Measurements from ENCODE around the gene TRIP11.

TRIP11 gene

DNA sequence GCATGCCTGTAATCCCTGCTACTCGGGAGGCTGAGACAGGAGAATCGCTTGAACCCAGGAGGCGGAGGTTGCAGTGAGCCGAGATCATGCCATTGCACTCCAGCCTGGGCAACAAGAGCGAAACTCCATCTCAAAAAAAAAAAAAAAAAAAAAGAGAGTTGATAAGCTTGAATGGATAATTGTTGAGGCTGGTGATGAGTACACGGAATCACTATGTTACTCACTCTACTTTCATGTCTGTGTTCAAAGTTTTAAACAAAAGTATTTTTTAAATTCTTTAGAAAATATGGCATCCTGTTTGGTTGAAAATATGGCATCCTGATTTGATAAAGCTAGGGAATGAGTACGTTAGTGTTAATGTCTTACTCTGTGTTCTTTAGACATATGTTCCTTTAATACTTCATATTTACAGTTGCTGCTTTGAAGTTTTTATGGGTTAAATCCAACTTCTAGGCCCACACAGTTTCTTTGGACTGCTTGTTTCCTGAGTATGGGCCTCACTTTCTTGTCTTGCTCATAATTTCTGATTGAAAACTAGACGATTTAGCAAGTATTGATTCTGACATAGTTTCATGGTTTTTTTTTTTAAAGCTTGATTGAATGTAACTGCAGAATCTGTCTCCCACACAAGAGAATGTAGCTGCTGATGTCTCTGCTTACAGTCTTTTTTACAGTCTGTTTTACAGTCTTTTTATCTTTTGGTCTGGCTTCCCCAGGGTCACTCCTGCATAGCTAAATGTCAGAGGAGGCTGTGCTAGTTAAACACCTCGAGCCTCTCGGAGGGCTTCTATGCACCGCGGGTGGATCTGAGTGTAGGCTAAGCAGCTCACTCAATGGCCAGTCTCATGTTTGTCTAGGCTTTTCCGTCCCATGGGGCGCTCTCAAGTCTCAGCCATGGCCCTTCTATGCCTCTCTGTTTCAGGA, 78.3 kb downstream of the TRIP11 start:
- TF ChIP-seq EGR1 (IDR thresholded peaks at IDR 0.05) (no peak), ZBTB7A (IDR thresholded peaks at IDR 0.05; ENCODE audit: low read depth) (no peak), TEAD4 (IDR thresholded peaks at IDR 0.05) (no peak), TAF1 (IDR thresholded peaks at IDR 0.05; ENCODE audit: low read depth) (no peak), EP300 (IDR thresholded peaks at IDR 0.05; ENCODE audit: borderline replicate concordance) (no peak), CEBPB (IDR thresholded peaks at IDR 0.05) (no peak), RAD21 (IDR thresholded peaks at IDR 0.05; ENCODE audit: low read depth) (no peak), NFIC (IDR thresholded peaks at IDR 0.05) (no peak), YY1 (IDR thresholded peaks at IDR 0.05; ENCODE audit: low read depth) (no peak)
- TF ChIP-seq, protein P1, sequence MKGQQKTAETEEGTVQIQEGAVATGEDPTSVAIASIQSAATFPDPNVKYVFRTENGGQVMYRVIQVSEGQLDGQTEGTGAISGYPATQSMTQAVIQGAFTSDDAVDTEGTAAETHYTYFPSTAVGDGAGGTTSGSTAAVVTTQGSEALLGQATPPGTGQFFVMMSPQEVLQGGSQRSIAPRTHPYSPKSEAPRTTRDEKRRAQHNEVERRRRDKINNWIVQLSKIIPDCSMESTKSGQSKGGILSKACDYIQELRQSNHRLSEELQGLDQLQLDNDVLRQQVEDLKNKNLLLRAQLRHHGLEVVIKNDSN (IDR thresholded peaks at IDR 0.05) = no peak
- TF ChIP-seq, protein P2, sequence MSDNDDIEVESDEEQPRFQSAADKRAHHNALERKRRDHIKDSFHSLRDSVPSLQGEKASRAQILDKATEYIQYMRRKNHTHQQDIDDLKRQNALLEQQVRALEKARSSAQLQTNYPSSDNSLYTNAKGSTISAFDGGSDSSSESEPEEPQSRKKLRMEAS (IDR thresholded peaks at IDR 0.05) = no peak
- TF ChIP-seq, protein P3, sequence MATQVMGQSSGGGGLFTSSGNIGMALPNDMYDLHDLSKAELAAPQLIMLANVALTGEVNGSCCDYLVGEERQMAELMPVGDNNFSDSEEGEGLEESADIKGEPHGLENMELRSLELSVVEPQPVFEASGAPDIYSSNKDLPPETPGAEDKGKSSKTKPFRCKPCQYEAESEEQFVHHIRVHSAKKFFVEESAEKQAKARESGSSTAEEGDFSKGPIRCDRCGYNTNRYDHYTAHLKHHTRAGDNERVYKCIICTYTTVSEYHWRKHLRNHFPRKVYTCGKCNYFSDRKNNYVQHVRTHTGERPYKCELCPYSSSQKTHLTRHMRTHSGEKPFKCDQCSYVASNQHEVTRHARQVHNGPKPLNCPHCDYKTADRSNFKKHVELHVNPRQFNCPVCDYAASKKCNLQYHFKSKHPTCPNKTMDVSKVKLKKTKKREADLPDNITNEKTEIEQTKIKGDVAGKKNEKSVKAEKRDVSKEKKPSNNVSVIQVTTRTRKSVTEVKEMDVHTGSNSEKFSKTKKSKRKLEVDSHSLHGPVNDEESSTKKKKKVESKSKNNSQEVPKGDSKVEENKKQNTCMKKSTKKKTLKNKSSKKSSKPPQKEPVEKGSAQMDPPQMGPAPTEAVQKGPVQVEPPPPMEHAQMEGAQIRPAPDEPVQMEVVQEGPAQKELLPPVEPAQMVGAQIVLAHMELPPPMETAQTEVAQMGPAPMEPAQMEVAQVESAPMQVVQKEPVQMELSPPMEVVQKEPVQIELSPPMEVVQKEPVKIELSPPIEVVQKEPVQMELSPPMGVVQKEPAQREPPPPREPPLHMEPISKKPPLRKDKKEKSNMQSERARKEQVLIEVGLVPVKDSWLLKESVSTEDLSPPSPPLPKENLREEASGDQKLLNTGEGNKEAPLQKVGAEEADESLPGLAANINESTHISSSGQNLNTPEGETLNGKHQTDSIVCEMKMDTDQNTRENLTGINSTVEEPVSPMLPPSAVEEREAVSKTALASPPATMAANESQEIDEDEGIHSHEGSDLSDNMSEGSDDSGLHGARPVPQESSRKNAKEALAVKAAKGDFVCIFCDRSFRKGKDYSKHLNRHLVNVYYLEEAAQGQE (IDR thresholded peaks at IDR 0.05; ENCODE audit: low read depth) = no peak

DNA sequence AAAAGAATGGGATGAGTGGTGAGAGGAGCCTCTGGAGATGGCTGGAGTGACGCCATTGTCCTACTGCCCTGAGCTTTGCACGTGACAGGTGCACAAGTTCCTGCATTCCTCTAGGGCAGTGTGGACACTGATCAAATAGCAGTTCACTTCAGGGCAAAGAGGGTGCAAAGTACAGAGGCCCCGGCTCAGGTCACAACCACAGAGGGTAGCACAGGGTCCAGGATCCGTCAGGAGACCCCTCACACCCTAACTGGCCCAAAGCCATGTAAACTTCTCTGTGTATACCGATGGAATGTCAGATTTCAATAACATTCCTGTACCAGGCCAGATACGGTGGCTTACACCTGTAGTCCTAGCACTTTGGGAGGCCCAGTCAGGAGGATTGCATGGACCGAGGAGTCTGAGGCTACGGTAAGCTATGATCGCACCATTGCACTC, 82.0 kb downstream of the TRIP11 start:
- TF ChIP-seq, protein P2 (IDR thresholded peaks at IDR 0.05) = no peak
- no peak for TF ChIP-seq CREB1 (IDR thresholded peaks at IDR 0.05; ENCODE audit: low read depth)
- TF ChIP-seq EGR1 (IDR thresholded peaks at IDR 0.05) = no peak
- TF ChIP-seq EP300 (IDR thresholded peaks at IDR 0.05; ENCODE audit: borderline replicate concordance) = no peak
- TF ChIP-seq TAF1 (IDR thresholded peaks at IDR 0.05; ENCODE audit: low read depth) = no peak
- TF ChIP-seq NFIC (IDR thresholded peaks at IDR 0.05) = no peak
- TF ChIP-seq TEAD4 (IDR thresholded peaks at IDR 0.05) = no peak
- no peak for TF ChIP-seq TCF12 (IDR thresholded peaks at IDR 0.05; ENCODE audit: low read depth)
- TF ChIP-seq YY1 (IDR thresholded peaks at IDR 0.05; ENCODE audit: low read depth) = no peak
- TF ChIP-seq, protein P1 (IDR thresholded peaks at IDR 0.05) = no peak
- TF ChIP-seq FOXM1 (IDR thresholded peaks at IDR 0.05; ENCODE audit: borderline replicate concordance, low read depth) = no peak
- TF ChIP-seq, protein P3 (IDR thresholded peaks at IDR 0.05; ENCODE audit: low read depth) = no peak
- no peak for TF ChIP-seq ZBTB7A (IDR thresholded peaks at IDR 0.05; ENCODE audit: low read depth)
- TF ChIP-seq RAD21 (IDR thresholded peaks at IDR 0.05; ENCODE audit: low read depth) = no peak
- no peak for TF ChIP-seq CEBPB (IDR thresholded peaks at IDR 0.05)

DNA sequence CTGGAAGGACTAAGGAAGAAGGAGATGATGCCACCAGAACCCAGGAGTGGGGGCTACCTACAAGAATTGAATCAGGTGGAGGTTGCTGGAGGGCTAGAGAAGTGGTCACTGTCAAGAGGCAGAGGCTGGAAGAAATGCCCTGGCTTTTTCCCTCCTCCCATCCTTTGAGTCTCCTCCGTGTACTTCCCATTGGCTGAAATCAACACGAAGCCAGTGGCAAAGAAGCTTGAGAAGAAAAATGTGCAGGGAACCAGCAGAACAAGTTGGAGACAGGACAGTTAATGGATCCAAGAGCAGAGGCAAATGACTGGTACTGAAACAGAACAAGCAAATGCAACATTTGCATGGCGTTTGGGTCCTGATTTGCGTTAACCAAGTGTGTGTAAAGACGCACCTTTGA, 83.2 kb downstream of the TRIP11 start:
- TF ChIP-seq, protein P1 (IDR thresholded peaks at IDR 0.05) = no peak
- TF ChIP-seq EGR1 (IDR thresholded peaks at IDR 0.05) (no peak), TAF1 (IDR thresholded peaks at IDR 0.05; ENCODE audit: low read depth) (no peak), TEAD4 (IDR thresholded peaks at IDR 0.05) (no peak), EP300 (IDR thresholded peaks at IDR 0.05; ENCODE audit: borderline replicate concordance) (no peak), CREB1 (IDR thresholded peaks at IDR 0.05; ENCODE audit: low read depth) (no peak), YY1 (IDR thresholded peaks at IDR 0.05; ENCODE audit: low read depth) (no peak), TCF12 (IDR thresholded peaks at IDR 0.05; ENCODE audit: low read depth) (no peak), ZBTB7A (IDR thresholded peaks at IDR 0.05; ENCODE audit: low read depth) (no peak)
- TF ChIP-seq, protein P2 (IDR thresholded peaks at IDR 0.05) = no peak

DNA sequence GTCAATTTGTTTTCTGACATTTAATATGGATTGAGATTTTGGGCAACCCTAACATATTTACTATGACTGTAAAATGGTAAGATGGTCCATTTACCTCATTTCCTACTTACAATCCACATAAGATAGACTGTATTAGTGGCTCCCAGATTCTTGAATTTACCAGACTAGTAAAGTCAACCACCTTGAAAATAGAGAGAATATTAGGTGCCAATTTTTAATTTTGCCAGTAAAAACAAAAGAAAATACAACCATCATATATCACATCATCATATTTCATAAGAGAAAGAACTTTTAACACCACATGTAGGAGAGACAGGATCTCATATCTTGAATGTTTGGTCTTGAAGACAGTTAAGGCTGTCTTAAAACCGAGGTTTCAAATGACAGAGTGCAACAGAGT, 84.7 kb downstream of the TRIP11 start:
- TF ChIP-seq CREB1 (IDR thresholded peaks at IDR 0.05; ENCODE audit: low read depth) (no peak), FOXM1 (IDR thresholded peaks at IDR 0.05; ENCODE audit: borderline replicate concordance, low read depth) (no peak), TAF1 (IDR thresholded peaks at IDR 0.05; ENCODE audit: low read depth) (no peak), EGR1 (IDR thresholded peaks at IDR 0.05) (no peak), RAD21 (IDR thresholded peaks at IDR 0.05; ENCODE audit: low read depth) (no peak), EP300 (IDR thresholded peaks at IDR 0.05; ENCODE audit: borderline replicate concordance) (no peak), YY1 (IDR thresholded peaks at IDR 0.05; ENCODE audit: low read depth) (no peak)
- TF ChIP-seq, protein P3 (IDR thresholded peaks at IDR 0.05; ENCODE audit: low read depth) = no peak
- TF ChIP-seq, protein P2 (IDR thresholded peaks at IDR 0.05) = no peak

Data from Ishikawa (cell line).